ENCODE measurements around the gene NSFL1C. TPM values are rescaled to one million over a fixed set of nuclear protein-coding genes. Genes with fewer than 3 reads are reported as not detected.

The NSFL1C gene
- total RNA-seq, 2 experiments from 2014 or later = 40.2 to 80.0 TPM

DNA sequence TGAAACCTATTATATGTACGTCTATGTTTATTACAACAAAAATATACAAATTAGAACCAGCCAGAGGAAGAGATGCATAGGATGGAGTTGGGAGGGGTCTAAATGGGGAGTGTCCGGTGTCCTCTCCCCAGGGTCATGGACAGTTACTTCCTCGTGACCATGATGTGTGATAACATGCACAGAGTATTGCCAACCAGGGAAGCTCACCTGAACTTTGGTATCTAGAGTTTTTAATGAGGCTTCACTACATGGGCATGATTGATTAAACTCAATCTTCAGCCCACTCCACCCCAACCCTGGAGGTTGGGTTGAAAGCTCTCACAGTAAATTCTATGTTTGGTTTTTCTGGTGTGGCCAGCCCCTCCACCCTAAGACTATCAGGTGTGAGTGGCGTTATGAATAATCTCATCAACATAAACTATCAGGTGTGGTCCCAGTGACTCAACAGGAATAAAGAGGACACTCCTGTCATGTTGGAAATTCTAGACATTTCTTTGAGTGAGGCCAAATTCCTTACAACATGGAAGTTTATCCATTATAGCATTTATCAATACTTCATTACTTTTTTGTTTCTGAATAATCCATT lies 37.4 kb downstream of the NSFL1C start:
- Histone ChIP-seq H3K4me3 (ENCODE audit: low read depth, low read length, poor library complexity, severe bottlenecking) (no peak overlapping the region), H3K79me2 (ENCODE audit: insufficient read depth, low read depth, low read length) (no peaks in the 10 kb centered on the region), H4K20me1 (ENCODE audit: insufficient read depth, low read length) (no peaks in the 10 kb centered on the region), H3K27ac (ENCODE audit: low read depth, low read length, poor library complexity, severe bottlenecking) (no peak overlapping the region), H3K4me1 (ENCODE audit: insufficient read depth, low read length, poor library complexity, severe bottlenecking) (peaks cover 16% of the 10 kb centered on the region), H3K36me3 (ENCODE audit: insufficient read depth, low read length) (peaks cover 5% of the 10 kb centered on the region; the same call in 1 of the 2 replicates), H3K9me3 (ENCODE audit: low read length) (no peaks in the 10 kb centered on the region), H2AFZ (ENCODE audit: low read length) (no peak overlapping the region), H3K4me2 (ENCODE audit: low read length) (no peak overlapping the region), H3K9me2 (ENCODE audit: insufficient read depth, low read length) (no peaks in the 10 kb centered on the region)
- no peak for DNase-seq (ENCODE audit: low spot score)
- POLR2A ChIA-PET = no interaction called here
- CTCF ChIA-PET (ENCODE audit: unreplicated experiment) = no interaction called here
- TF ChIP-seq EZH2phosphoT487 (IDR thresholded peaks at IDR 0.05; ENCODE audit: borderline replicate concordance, low read depth, low read length) = no peak
- no peak for TF ChIP-seq CTCF (conservative IDR thresholded peaks at IDR 0.05; ENCODE audit: low read length)
- intact Hi-C loops (cut with micrococcal nuclease; ENCODE audit: unreplicated experiment) = no loop called here
- no TSS peak for BruUV-seq (replicated peaks)

- Histone ChIP-seq H3K79me2 (ENCODE audit: insufficient read depth, low read depth, low read length) (no peaks in the 10 kb centered on the region), H3K36me3 (ENCODE audit: insufficient read depth, low read length) (no peaks in the 10 kb centered on the region), H3K4me2 (ENCODE audit: low read length) (no peak overlapping the region), H2AFZ (ENCODE audit: low read length) (no peak overlapping the region), H3K4me1 (ENCODE audit: insufficient read depth, low read length, poor library complexity, severe bottlenecking) (peaks cover 15% of the 10 kb centered on the region), H3K4me3 (ENCODE audit: low read depth, low read length, poor library complexity, severe bottlenecking) (no peak overlapping the region), H3K27ac (ENCODE audit: low read depth, low read length, poor library complexity, severe bottlenecking) (no peak overlapping the region), H3K9me3 (ENCODE audit: low read length) (no peaks in the 10 kb centered on the region), H4K20me1 (ENCODE audit: insufficient read depth, low read length) (no peaks in the 10 kb centered on the region), H3K9me2 (ENCODE audit: insufficient read depth, low read length) (no peaks in the 10 kb centered on the region)
- CTCF ChIA-PET (ENCODE audit: unreplicated experiment) = no interaction called here
- TF ChIP-seq EZH2phosphoT487 (IDR thresholded peaks at IDR 0.05; ENCODE audit: borderline replicate concordance, low read depth, low read length) (no peak), CTCF (conservative IDR thresholded peaks at IDR 0.05; ENCODE audit: low read length) (no peak)
- BruUV-seq (replicated peaks) = no TSS peak
- POLR2A ChIA-PET = interaction anchor here (2.1 kb wide), 1 partner anchor 10 kb away, joined by 6 read pairs; no protein-coding TSS in a partner anchor
- DNase-seq (ENCODE audit: low spot score) = no peak
- intact Hi-C loops (cut with micrococcal nuclease; ENCODE audit: unreplicated experiment) = no loop called here
Observed at GRCh38 chr20:1427457-1428054, 39.1 kb downstream of the NSFL1C start.

DNA sequence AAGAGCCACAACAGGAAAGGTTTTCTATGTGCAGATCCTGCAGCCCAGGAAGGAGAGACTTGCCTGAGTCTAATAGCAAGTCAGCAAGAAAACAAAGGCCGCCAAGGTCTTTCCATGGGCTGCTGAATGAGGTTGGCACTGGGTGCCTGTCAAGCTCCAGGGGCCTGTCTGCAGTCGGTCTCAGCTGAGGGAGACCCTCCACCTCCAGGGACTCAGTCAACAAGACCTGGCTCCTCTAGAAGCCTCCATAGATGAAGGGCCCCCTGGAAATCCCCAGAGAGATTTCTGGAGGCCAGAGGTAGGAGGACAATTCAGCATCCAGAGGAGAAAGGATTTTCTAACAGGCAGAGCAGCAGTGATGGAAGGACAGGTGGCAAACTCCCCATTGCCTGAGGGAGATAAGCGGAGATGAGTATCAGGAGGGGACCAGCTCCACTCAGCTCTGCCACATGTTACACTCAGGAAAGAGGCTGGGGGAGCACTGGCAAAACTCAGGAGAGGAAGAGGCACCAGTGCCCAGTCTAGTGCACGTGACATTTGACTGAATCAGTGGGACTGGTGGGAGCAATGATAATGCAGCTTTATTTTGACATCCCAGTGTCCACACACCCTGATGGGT lies 40.3 kb downstream of the NSFL1C start:
- peaks cover 6% of the 10 kb centered on the region for H3K4me1 ChIP-seq (ENCODE audit: insufficient read depth, low read length, poor library complexity, severe bottlenecking)

More for the DNA sequence above, 40.3 kb downstream of the NSFL1C start:
- H3K36me3 ChIP-seq (ENCODE audit: insufficient read depth, low read length) = no peaks in the 10 kb centered on the region
- ChIA-PET CTCF (ENCODE audit: unreplicated experiment) (interaction anchor here (0.5 to 1.1 kb wide), 2 partner anchors 12 to 38 kb away, joined by 3 read pairs; no protein-coding TSS in a partner anchor), POLR2A (interaction anchor here (2.1 kb wide), 1 partner anchor 12 kb away, joined by 6 read pairs; no protein-coding TSS in a partner anchor)
- no peaks in the 10 kb centered on the region for H3K79me2 ChIP-seq (ENCODE audit: insufficient read depth, low read depth, low read length)
- H3K4me2 ChIP-seq (ENCODE audit: low read length) = no peak overlapping the region
- H3K9me2 ChIP-seq (ENCODE audit: insufficient read depth, low read length) = no peaks in the 10 kb centered on the region
- no peak overlapping the region for H3K27ac ChIP-seq (ENCODE audit: low read depth, low read length, poor library complexity, severe bottlenecking)
- intact Hi-C loops (cut with micrococcal nuclease; ENCODE audit: unreplicated experiment) = no loop called here
- BruUV-seq (replicated peaks) = no TSS peak
- H3K4me3 ChIP-seq (ENCODE audit: low read depth, low read length, poor library complexity, severe bottlenecking) = no peak overlapping the region
- H4K20me1 ChIP-seq (ENCODE audit: insufficient read depth, low read length) = no peaks in the 10 kb centered on the region
- no peaks in the 10 kb centered on the region for H3K9me3 ChIP-seq (ENCODE audit: low read length)
- DNase-seq (ENCODE audit: low spot score) = no peak
- H2AFZ ChIP-seq (ENCODE audit: low read length) = no peak overlapping the region
- no peak for TF ChIP-seq EZH2phosphoT487 (IDR thresholded peaks at IDR 0.05; ENCODE audit: borderline replicate concordance, low read depth, low read length)
- TF ChIP-seq CTCF (conservative IDR thresholded peaks at IDR 0.05; ENCODE audit: low read length) = no peak

Measured in OCI-LY7 (cell line).